Stimulated activated CD4-positive, alpha-beta T cell treated with anti-CD3 and anti-CD28 coated beads, Interleukin-12 subunit alpha, Interleukin-12 subunit beta, amount 100 ng/mL, for 48 hours (primary cell): Measurements from ENCODE around the gene FBLN1.
A peak's percentile ranks its signal among the peaks of the same experiment; 100 is the strongest.

Source experiments
- DNase-seq, 3 donors: peaks; one replicate each; pipeline ENCODE4 v3.0.0-alpha.2; 2020; ENCODE audit warnings: low read depth in 2 of 3, low spot score in 1 of 3

The FBLN1 gene

GRCh38 chr22:45632791-45633515 is 130.3 kb downstream of the FBLN1 start:
- DNase-seq, result no peak

GRCh38 chr22:45636683-45637082 is 134.0 kb downstream of the FBLN1 start:
- DNase-seq, result no peak

- DNase-seq, result no peak
These were observed 135.5 kb downstream of the FBLN1 start for GRCh38 chr22:45638197-45638596.

- no peak for DNase-seq
These were observed 136.4 kb downstream of the FBLN1 start for GRCh38 chr22:45638834-45639746.

GRCh38 chr22:45639747-45640102 is 137.0 kb downstream of the FBLN1 start:
- no peak for DNase-seq

- DNase-seq, result no peak
These were observed 137.7 kb downstream of the FBLN1 start for GRCh38 chr22:45640291-45640940.

- DNase-seq, result no peak
These were observed 138.4 kb downstream of the FBLN1 start for GRCh38 chr22:45640941-45641621.

GRCh38 chr22:45642986-45643385 is 140.3 kb downstream of the FBLN1 start:
- DNase-seq, result no peak

GRCh38 chr22:45644714-45645113 is 142.0 kb downstream of the FBLN1 start:
- DNase-seq, result no peak

- no peak for DNase-seq
These were observed 142.5 kb downstream of the FBLN1 start for GRCh38 chr22:45645150-45645525.

GRCh38 chr22:45645526-45646414 is 143.1 kb downstream of the FBLN1 start:
- DNase-seq, result peak; percentile 58 to 80 (median 74)

GRCh38 chr22:45647532-45648225 is 145.0 kb downstream of the FBLN1 start:
- DNase-seq, result no peak

GRCh38 chr22:45648301-45649117 is 145.8 kb downstream of the FBLN1 start:
- DNase-seq, result no peak

GRCh38 chr22:45649809-45650208 is 147.1 kb downstream of the FBLN1 start:
- DNase-seq, result no peak

GRCh38 chr22:45650721-45651120 is 148.0 kb downstream of the FBLN1 start:
- no peak for DNase-seq
